Activated CD8-positive, alpha-beta memory T cell treated with anti-CD3 and anti-CD28 coated beads, Interleukin-2, amount 50 U/mL, for 1 hour (primary cell): ENCODE measurements around the gene TRDN.

ENCODE experiments used
- DNase-seq: peaks from one replicate; pipeline ENCODE4 v3.0.0-alpha.2; 2020; ENCODE audit errors: extremely low read depth

TRDN gene

GRCh38 chr6:123168892-123169773 is 467.6 kb downstream of the TRDN start:
- no peak for DNase-seq

- no peak for DNase-seq
Measured at GRCh38 chr6:123168466-123168865, 468.3 kb downstream of the TRDN start.
